ENCODE results near the gene TEKT5.

Gene TEKT5

GRCh38 chr16:10618710-10619209 lies 76.0 kb downstream of the TEKT5 start:
- no peak overlapping the region for H3K4me3 ChIP-seq (ENCODE audit: low read depth, low read length)
- no peak for TF ChIP-seq CTCF (IDR thresholded peaks at IDR 0.05; ENCODE audit: insufficient read depth, low read length, missing control alignments)
- ChIA-PET CTCF (no interaction called here), POLR2A (no interaction called here)
- no peak for DNase-seq (ENCODE audit: low read depth, low spot score)

DNA sequence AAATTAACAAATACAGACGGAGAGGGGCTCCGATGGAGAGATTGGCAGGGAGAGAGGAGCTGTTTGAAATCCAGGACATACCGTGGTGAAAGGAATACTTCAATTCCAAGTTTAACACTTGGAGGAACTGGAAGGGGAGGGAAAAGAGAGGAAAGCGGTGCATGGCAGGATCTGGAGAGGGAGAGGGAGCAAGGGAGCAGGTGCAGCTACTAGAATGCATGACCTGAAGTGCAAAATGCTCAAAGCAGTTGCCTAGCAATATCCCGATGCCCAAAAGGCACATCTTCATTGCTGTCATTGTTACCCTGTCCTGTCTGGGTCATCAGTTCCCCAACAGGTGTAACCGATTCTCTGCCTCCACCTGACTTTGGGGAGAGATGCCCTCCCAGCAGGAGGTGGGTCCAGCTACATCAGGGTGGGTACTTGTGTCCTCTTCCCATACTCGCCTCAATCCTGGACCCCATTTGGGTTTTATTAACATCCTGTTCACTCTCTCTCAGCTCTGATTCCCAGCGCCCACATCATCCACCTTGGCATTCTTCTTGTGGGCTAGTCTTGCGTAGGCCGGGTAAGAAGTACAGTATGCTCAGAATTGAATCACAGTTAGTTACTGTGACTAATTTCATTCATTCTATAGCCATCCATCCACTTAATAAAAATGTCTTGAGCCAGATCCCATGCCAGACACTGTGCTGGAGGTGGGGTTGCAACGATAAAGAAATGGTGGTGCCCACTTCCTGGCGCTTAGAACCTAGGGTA lies 76.9 kb downstream of the TEKT5 start:
- H3K4me3 ChIP-seq (ENCODE audit: low read depth, low read length) = no peak overlapping the region
- TF ChIP-seq CTCF (IDR thresholded peaks at IDR 0.05; ENCODE audit: insufficient read depth, low read length, missing control alignments) = no peak
- ChIA-PET CTCF (interaction anchor here (1.1 to 1.4 kb wide), 4 partner anchors 10 to 104 kb away, joined by 3 read pairs; partner anchors contain the start of gene EMP2), POLR2A (no interaction called here)
- no peak for DNase-seq (ENCODE audit: low read depth, low spot score)

GRCh38 chr16:10616756-10617640 lies 77.7 kb downstream of the TEKT5 start:
- ChIA-PET CTCF (interaction anchor here (1.1 to 1.7 kb wide), 5 partner anchors 9 to 103 kb away, joined by 3 read pairs; partner anchors contain the start of gene EMP2), POLR2A (no interaction called here)
- DNase-seq (ENCODE audit: low read depth, low spot score) = no peak

GRCh38 chr16:10616419-10616755 lies 78.3 kb downstream of the TEKT5 start:
- DNase-seq (ENCODE audit: low read depth, low spot score) = no peak
- no peak for TF ChIP-seq CTCF (IDR thresholded peaks at IDR 0.05; ENCODE audit: insufficient read depth, low read length, missing control alignments)
- H3K4me3 ChIP-seq (ENCODE audit: low read depth, low read length) = no peak overlapping the region
- ChIA-PET POLR2A (no interaction called here), CTCF (interaction anchor here (1.3 to 1.7 kb wide), 2 partner anchors 8 to 10 kb away, joined by 3 read pairs; no protein-coding TSS in a partner anchor)

More at GRCh38 chr16:10616756-10617640, 77.7 kb downstream of the TEKT5 start:
- no peak for TF ChIP-seq CTCF (IDR thresholded peaks at IDR 0.05; ENCODE audit: insufficient read depth, low read length, missing control alignments)
- no peak overlapping the region for H3K4me3 ChIP-seq (ENCODE audit: low read depth, low read length)

DNA sequence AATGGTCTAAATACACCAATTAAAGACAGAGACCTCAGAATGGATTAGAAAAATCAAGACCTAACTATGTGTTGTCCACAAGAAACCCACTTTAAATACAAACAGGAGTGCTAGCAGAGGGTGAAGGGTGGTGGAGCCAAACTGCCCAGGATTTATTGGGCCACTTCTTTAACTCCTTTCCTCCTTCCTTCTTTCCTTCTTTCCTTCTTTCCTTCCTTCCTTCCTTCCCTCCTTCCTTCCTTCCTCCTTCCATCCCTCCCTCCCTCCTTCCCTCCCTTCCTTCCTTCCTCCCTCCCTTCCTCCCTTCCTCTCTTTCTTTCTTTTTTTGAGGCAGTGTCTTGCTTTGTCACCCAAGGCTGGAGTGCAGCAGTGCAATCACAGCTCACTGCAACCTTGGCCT lies 80.0 kb downstream of the TEKT5 start:
- H3K4me3 ChIP-seq (ENCODE audit: low read depth, low read length) = no peak overlapping the region
- no peak for DNase-seq (ENCODE audit: low read depth, low spot score)
- ChIA-PET CTCF (no interaction called here), POLR2A (no interaction called here)
- TF ChIP-seq CTCF (IDR thresholded peaks at IDR 0.05; ENCODE audit: insufficient read depth, low read length, missing control alignments) = no peak
